Mucosa of stomach (tissue), 1 donor: ENCODE results near the gene MFSD2B.
"Not testable (repeated sequence)": the region's sequence is repeated elsewhere in the genome, so short reads cannot be mapped to it uniquely, and the experiment has no call there.

ENCODE experiments used
- H3K27me3 ChIP-seq: one replicate; pipeline ENCODE4 v1.7.0; 2013; ENCODE audit warnings: mild to moderate bottlenecking, low read length; ENCODE audit not compliant: control insufficient read depth, insufficient read depth
- H3K36me3 ChIP-seq: one replicate; pipeline ENCODE4 v1.7.0; 2013; ENCODE audit warnings: low read length; ENCODE audit not compliant: control insufficient read depth, insufficient read depth
- H3K4me1 ChIP-seq: one replicate; pipeline ENCODE4 v1.7.0; 2013; ENCODE audit warnings: mild to moderate bottlenecking, low read length; ENCODE audit not compliant: control insufficient read depth, insufficient read depth
- H3K4me3 ChIP-seq: one replicate; pipeline ENCODE4 v1.7.0; 2013; ENCODE audit warnings: low read length
- H3K9ac ChIP-seq: one replicate; pipeline ENCODE4 v1.7.0; 2013; ENCODE audit warnings: mild to moderate bottlenecking, low read length, moderate library complexity
- H3K9me3 ChIP-seq: one replicate; pipeline ENCODE4 v1.7.0; 2013; ENCODE audit warnings: mild to moderate bottlenecking, low read length, moderate library complexity; ENCODE audit not compliant: control insufficient read depth
- donor health status: Pancreatic carcinoma.

MFSD2B gene

GRCh38 chr2:24022324-24022974 is 12.6 kb downstream of the MFSD2B start:
- H3K4me1 ChIP-seq, result peaks cover 11% of the 10 kb centered on the region
- H3K4me3 ChIP-seq, result no peak overlapping the region
- H3K27me3 ChIP-seq, result no peaks in the 10 kb centered on the region
- no peaks in the 10 kb centered on the region for H3K36me3 ChIP-seq
- no peaks in the 10 kb centered on the region for H3K9me3 ChIP-seq
- no peak overlapping the region for H3K9ac ChIP-seq

GRCh38 chr2:24022975-24023575 is 13.2 kb downstream of the MFSD2B start:
- no peaks in the 10 kb centered on the region for H3K27me3 ChIP-seq
- H3K9ac ChIP-seq, result no peak overlapping the region
- H3K36me3 ChIP-seq, result no peaks in the 10 kb centered on the region

GRCh38 chr2:24024018-24024417 is 14.1 kb downstream of the MFSD2B start:
- no peaks in the 10 kb centered on the region for H3K36me3 ChIP-seq
- H3K4me1 ChIP-seq, result peaks cover 11% of the 10 kb centered on the region
- no peaks in the 10 kb centered on the region for H3K9me3 ChIP-seq
- H3K9ac ChIP-seq, result no peak overlapping the region
- H3K27me3 ChIP-seq, result no peaks in the 10 kb centered on the region
- no peak overlapping the region for H3K4me3 ChIP-seq

More at GRCh38 chr2:24022975-24023575, 13.2 kb downstream of the MFSD2B start:
- H3K4me3 ChIP-seq, result no peak overlapping the region
- peaks cover 11% of the 10 kb centered on the region for H3K4me1 ChIP-seq
- H3K9me3 ChIP-seq, result no peaks in the 10 kb centered on the region

GRCh38 chr2:24024996-24025663 is 15.2 kb downstream of the MFSD2B start:
- Histone ChIP-seq H3K9me3 (no peaks in the 10 kb centered on the region), H3K36me3 (no peaks in the 10 kb centered on the region), H3K4me3 (no peak overlapping the region), H3K4me1 (peaks cover 11% of the 10 kb centered on the region), H3K27me3 (no peaks in the 10 kb centered on the region), H3K9ac (no peak overlapping the region)

GRCh38 chr2:24026233-24026632 is 16.3 kb downstream of the MFSD2B start:
- peaks cover 11% of the 10 kb centered on the region for H3K4me1 ChIP-seq
- no peak overlapping the region for H3K9ac ChIP-seq
- no peaks in the 10 kb centered on the region for H3K27me3 ChIP-seq
- H3K36me3 ChIP-seq, result no peaks in the 10 kb centered on the region
- no peak overlapping the region for H3K4me3 ChIP-seq
- no peaks in the 10 kb centered on the region for H3K9me3 ChIP-seq

GRCh38 chr2:24038786-24039499 is 29.1 kb downstream of the MFSD2B start:
- H3K9ac ChIP-seq, result no peak overlapping the region
- no peaks in the 10 kb centered on the region for H3K9me3 ChIP-seq
- no peaks in the 10 kb centered on the region for H3K36me3 ChIP-seq
- H3K4me3 ChIP-seq, result no peak overlapping the region
- H3K4me1 ChIP-seq, result no peaks in the 10 kb centered on the region
- no peaks in the 10 kb centered on the region for H3K27me3 ChIP-seq

- Histone ChIP-seq H3K9me3 (no peaks in the 10 kb centered on the region), H3K36me3 (no peaks in the 10 kb centered on the region), H3K4me3 (no peak overlapping the region), H3K27me3 (no peaks in the 10 kb centered on the region), H3K4me1 (no peaks in the 10 kb centered on the region), H3K9ac (no peak overlapping the region)
Measured at GRCh38 chr2:24040511-24040910, 30.6 kb downstream of the MFSD2B start.

GRCh38 chr2:24043133-24043532 is 33.2 kb downstream of the MFSD2B start:
- not testable (repeated sequence) for H3K36me3 ChIP-seq, H3K9ac ChIP-seq, H3K4me1 ChIP-seq, H3K4me3 ChIP-seq, H3K27me3 ChIP-seq, H3K9me3 ChIP-seq

- Histone ChIP-seq H3K36me3 (no peaks in the 10 kb centered on the region), H3K9ac (no peak overlapping the region), H3K9me3 (no peaks in the 10 kb centered on the region), H3K4me1 (peaks cover 14% of the 10 kb centered on the region), H3K4me3 (no peak overlapping the region), H3K27me3 (no peaks in the 10 kb centered on the region)
Measured at GRCh38 chr2:24045511-24046508, 35.9 kb downstream of the MFSD2B start.

- Histone ChIP-seq H3K36me3 (no peaks in the 10 kb centered on the region), H3K4me1 (peaks cover 21% of the 10 kb centered on the region), H3K9me3 (no peaks in the 10 kb centered on the region), H3K4me3 (peak overlapping the region; percentile 90), H3K9ac (peak overlapping the region; percentile 84), H3K27me3 (no peaks in the 10 kb centered on the region)
Measured at GRCh38 chr2:24046599-24046929, 36.7 kb downstream of the MFSD2B start.

- H3K27me3 ChIP-seq, result no peaks in the 10 kb centered on the region
- peak within 1 kb of the TSS; percentile 90 for H3K4me3 ChIP-seq
- H3K9me3 ChIP-seq, result no peaks in the 10 kb centered on the region
- H3K9ac ChIP-seq, result peak within 1 kb of the TSS; percentile 84
- peaks cover 23% of the 10 kb centered on the region for H3K4me1 ChIP-seq
- H3K36me3 ChIP-seq, result no peaks in the 10 kb centered on the region
Measured at GRCh38 chr2:24046930-24047702, 37.2 kb downstream of the MFSD2B start, which contains the start of gene WDCP. Gene WDCP (minus strand): TSS chr2:24047391. CDS start chr2:24039494, 7,897 bp downstream.
